CD4-positive, alpha-beta memory T cell (primary cell): ENCODE results near the gene OR6B1. TPM values are rescaled to one million over a fixed set of nuclear protein-coding genes. Genes with fewer than 3 reads are reported as not detected.

Source experiments
- CTCF ChIA-PET: fragments of 350-600 bp; sonication (Branson Sonifier 250); formaldehyde crosslinking; loops from one replicate; lab custom pipeline; 2021; ENCODE audit warnings: inconsistent platforms; ENCODE audit not compliant: partially characterized antibody; lab: Charles Lee
- POLR2A ChIA-PET: fragments of 350-600 bp; sonication (Branson Sonifier 250); formaldehyde crosslinking; loops from one replicate; lab custom pipeline; 2021; ENCODE audit not compliant: partially characterized antibody; lab: Charles Lee
- DNase-seq, 5 donors: peaks; one replicate each; pipeline versions ENCODE4 v3.0.0 to v3.0.0-alpha.2; 2020 to 2022; ENCODE audit warnings: mixed read lengths in 1 of 5
- H3K27ac ChIP-seq: one replicate; pipeline ENCODE4 v1.7.0; 2013; ENCODE audit warnings: low read depth, low read length
- H3K27me3 ChIP-seq: 2 replicates; pipeline ENCODE4 v1.7.0; 2013; ENCODE audit warnings: mild to moderate bottlenecking, low read length, moderate library complexity; ENCODE audit not compliant: insufficient read depth
- H3K36me3 ChIP-seq: 2 replicates; pipeline ENCODE4 v1.7.0; 2013; ENCODE audit warnings: mild to moderate bottlenecking, low read length, moderate library complexity; ENCODE audit not compliant: insufficient read depth
- H3K4me1 ChIP-seq: 2 replicates; pipeline ENCODE4 v1.7.0; 2013; ENCODE audit warnings: mild to moderate bottlenecking, low read length, moderate library complexity; ENCODE audit not compliant: insufficient read depth
- H3K4me3 ChIP-seq, 2 donors: one replicate each; pipeline ENCODE4 v1.7.0; 2013; ENCODE audit warnings: low read length in 2 of 2, mild to moderate bottlenecking in 1 of 2
- H3K9me3 ChIP-seq, 2 donors: one replicate each; pipeline ENCODE4 v1.7.0; 2013; ENCODE audit warnings: low read length in 2 of 2, control low read depth in 1 of 2; ENCODE audit not compliant: control insufficient read depth in 1 of 2
- H3K27ac Mint-ChIP-seq, 7 donors: one replicate each; pipeline ENCODE4 v1.8.0; 2020 to 2021; ENCODE audit warnings: mixed read lengths in 7 of 7, mild to moderate bottlenecking in 6 of 7, inconsistent platforms in 3 of 7, moderate library complexity in 3 of 7
- H3K27me3 Mint-ChIP-seq, 2 donors: one replicate each; pipeline ENCODE4 v1.8.0; 2020 to 2021; ENCODE audit warnings: mixed read lengths in 2 of 2
- H3K36me3 Mint-ChIP-seq, 2 donors: one replicate each; pipeline ENCODE4 v1.8.0; 2020 to 2021; ENCODE audit warnings: mixed read lengths in 2 of 2, inconsistent platforms in 1 of 2, mild to moderate bottlenecking in 1 of 2
- H3K4me1 Mint-ChIP-seq, 4 donors: one replicate each; pipeline ENCODE4 v1.8.0; 2020 to 2021; ENCODE audit warnings: mixed read lengths in 4 of 4, mild to moderate bottlenecking in 1 of 4
- H3K4me3 Mint-ChIP-seq, 8 donors: one replicate each; pipeline ENCODE4 v1.8.0; 2020 to 2021; ENCODE audit warnings: mixed read lengths in 8 of 8, mild to moderate bottlenecking in 7 of 8, moderate library complexity in 6 of 8, inconsistent platforms in 3 of 8
- H3K9me3 Mint-ChIP-seq, 8 donors: one replicate each; pipeline ENCODE4 v1.8.0; 2020 to 2021; ENCODE audit warnings: mixed read lengths in 8 of 8, mild to moderate bottlenecking in 5 of 8, inconsistent platforms in 3 of 8, moderate library complexity in 1 of 8
- intact Hi-C: fragments of 100-400 bp; cut with micrococcal nuclease; formaldehyde crosslinking; loops from one replicate; pipeline ENCODE4 v1.15.1; 2023
- polyA plus RNA-seq, 2 donors: library from polyadenylated mRNA; unstranded; fragments of 300-500 nt; fragmentation: Illumina TruSeq; gene quantifications; one replicate each; pipeline ENCODE4 v1.2.3, GENCODE V29; 2021
- total RNA-seq, 2 experiments: library from RNA; stranded (reverse); gene quantifications; one replicate each; pipeline ENCODE4 v1.2.3, GENCODE V29; 2021

The OR6B1 gene
- total RNA-seq (not detected), polyA plus RNA-seq (not detected)

GRCh38 chr7:144000020-144000419 is at the start of gene OR6B1:
OR6B1 (plus strand) TSS chr7:144000320; CDS start chr7:144003997, 3,677 bp downstream.
- no peak for DNase-seq
- H3K4me1 Mint-ChIP-seq, result peaks cover 0 to 2% (median 0%) of the 10 kb centered on the region in 4 donors
- H3K27ac Mint-ChIP-seq, result no peak within 1 kb of the TSS
- Histone ChIP-seq H3K27me3 (no peaks in the 10 kb centered on the region), H3K27ac (no peak within 1 kb of the TSS), H3K36me3 (no peaks in the 10 kb centered on the region), H3K4me3 (no peak within 1 kb of the TSS), H3K9me3 (no peaks in the 10 kb centered on the region), H3K4me1 (no peaks in the 10 kb centered on the region)
- H3K27me3 Mint-ChIP-seq, result peaks cover 5% of the 10 kb centered on the region in 2 donors
- CTCF ChIA-PET, result no interaction called here
- H3K36me3 Mint-ChIP-seq, result no peaks in the 10 kb centered on the region
- POLR2A ChIA-PET, result no interaction called here
- intact Hi-C loops, result loop anchor here (2.0 kb wide), 1 partner anchor 47 kb away; no protein-coding TSS in a partner anchor
- H3K4me3 Mint-ChIP-seq, result no peak within 1 kb of the TSS
- H3K9me3 Mint-ChIP-seq, result no peaks in the 10 kb centered on the region

GRCh38 chr7:143953421-143953820 is 46.7 kb upstream of the OR6B1 start:
- H3K4me3 Mint-ChIP-seq, result no peak overlapping the region
- H3K4me1 ChIP-seq, result no peaks in the 10 kb centered on the region
- H3K36me3 Mint-ChIP-seq, result no peaks in the 10 kb centered on the region
- ChIA-PET POLR2A (no interaction called here), CTCF (no interaction called here)
- peaks cover 18 to 28% of the 10 kb centered on the region in 2 donors for H3K27me3 Mint-ChIP-seq
- no peak overlapping the region for H3K4me3 ChIP-seq
- no peaks in the 10 kb centered on the region for H3K27me3 ChIP-seq
- H3K27ac Mint-ChIP-seq, result no peak overlapping the region
- H3K4me1 Mint-ChIP-seq, result no peaks in the 10 kb centered on the region
- no peak for DNase-seq
- no peaks in the 10 kb centered on the region for H3K9me3 ChIP-seq
- H3K36me3 ChIP-seq, result no peaks in the 10 kb centered on the region
- peaks cover 0 to 3% (median 0%) of the 10 kb centered on the region in 8 donors for H3K9me3 Mint-ChIP-seq
- intact Hi-C loops, result no loop called here
- no peak overlapping the region for H3K27ac ChIP-seq

- Mint-ChIP-seq H3K9me3 (peaks cover 0 to 3% (median 0%) of the 10 kb centered on the region in 8 donors), H3K4me1 (no peaks in the 10 kb centered on the region), H3K4me3 (no peak overlapping the region), H3K27me3 (peaks cover 18 to 22% of the 10 kb centered on the region in 2 donors), H3K36me3 (no peaks in the 10 kb centered on the region), H3K27ac (no peak overlapping the region)
- H3K4me1 ChIP-seq, result no peaks in the 10 kb centered on the region
- ChIA-PET CTCF (no interaction called here), POLR2A (no interaction called here)
- no peak overlapping the region for H3K27ac ChIP-seq
- intact Hi-C loops, result no loop called here
- no peaks in the 10 kb centered on the region for H3K27me3 ChIP-seq
- no peaks in the 10 kb centered on the region for H3K36me3 ChIP-seq
- DNase-seq, result no peak
- H3K4me3 ChIP-seq, result no peak overlapping the region
- no peaks in the 10 kb centered on the region for H3K9me3 ChIP-seq
Observed at GRCh38 chr7:143954135-143954534, 46.0 kb upstream of the OR6B1 start.

GRCh38 chr7:143954544-143954943 is 45.6 kb upstream of the OR6B1 start, which contains the start of gene OR2F1:
OR2F1 (plus strand) TSS chr7:143954844; CDS start chr7:143959971, 5,127 bp downstream.
- peaks cover 16 to 19% of the 10 kb centered on the region in 2 donors for H3K27me3 Mint-ChIP-seq
- no peaks in the 10 kb centered on the region for H3K4me1 Mint-ChIP-seq

GRCh38 chr7:143958781-143959180 is 41.3 kb upstream of the OR6B1 start:
- Histone ChIP-seq H3K36me3 (no peaks in the 10 kb centered on the region), H3K9me3 (no peaks in the 10 kb centered on the region), H3K27me3 (no peaks in the 10 kb centered on the region), H3K27ac (no peak overlapping the region), H3K4me3 (no peak overlapping the region), H3K4me1 (no peaks in the 10 kb centered on the region)
- intact Hi-C loops, result no loop called here
- CTCF ChIA-PET, result no interaction called here
- POLR2A ChIA-PET, result no interaction called here
- Mint-ChIP-seq H3K9me3 (no peaks in the 10 kb centered on the region), H3K27me3 (peaks cover 8 to 10% of the 10 kb centered on the region in 2 donors), H3K36me3 (no peaks in the 10 kb centered on the region), H3K4me3 (no peak overlapping the region), H3K27ac (no peak overlapping the region), H3K4me1 (no peaks in the 10 kb centered on the region)
- DNase-seq, result no peak

More at GRCh38 chr7:143954544-143954943, 45.6 kb upstream of the OR6B1 start, which contains the start of gene OR2F1:
- H3K36me3 Mint-ChIP-seq, result no peaks in the 10 kb centered on the region
- intact Hi-C loops, result no loop called here
- Histone ChIP-seq H3K9me3 (no peaks in the 10 kb centered on the region), H3K4me3 (no peak within 1 kb of the TSS), H3K4me1 (no peaks in the 10 kb centered on the region), H3K27ac (no peak within 1 kb of the TSS), H3K36me3 (no peaks in the 10 kb centered on the region), H3K27me3 (no peaks in the 10 kb centered on the region)
- no peak within 1 kb of the TSS for H3K27ac Mint-ChIP-seq
- DNase-seq, result no peak
- H3K4me3 Mint-ChIP-seq, result no peak within 1 kb of the TSS
- H3K9me3 Mint-ChIP-seq, result peaks cover 0 to 3% (median 0%) of the 10 kb centered on the region in 8 donors
- ChIA-PET POLR2A (no interaction called here), CTCF (no interaction called here)

- DNase-seq, result no peak
- no peaks in the 10 kb centered on the region for H3K4me1 Mint-ChIP-seq
- intact Hi-C loops, result no loop called here
- no peaks in the 10 kb centered on the region for H3K36me3 Mint-ChIP-seq
- H3K27ac Mint-ChIP-seq, result no peak overlapping the region
- Histone ChIP-seq H3K27me3 (no peaks in the 10 kb centered on the region), H3K36me3 (no peaks in the 10 kb centered on the region), H3K27ac (no peak overlapping the region), H3K4me1 (no peaks in the 10 kb centered on the region), H3K9me3 (no peaks in the 10 kb centered on the region), H3K4me3 (no peak overlapping the region)
- no peak overlapping the region for H3K4me3 Mint-ChIP-seq
- CTCF ChIA-PET, result no interaction called here
- H3K27me3 Mint-ChIP-seq, result peaks cover 10 to 11% of the 10 kb centered on the region in 2 donors
- POLR2A ChIA-PET, result no interaction called here
- H3K9me3 Mint-ChIP-seq, result no peaks in the 10 kb centered on the region
Observed at GRCh38 chr7:143960813-143961610, 39.1 kb upstream of the OR6B1 start.

- peaks cover 4 to 12% of the 10 kb centered on the region in 2 donors for H3K27me3 Mint-ChIP-seq
- H3K36me3 Mint-ChIP-seq, result no peaks in the 10 kb centered on the region
- Histone ChIP-seq H3K4me3 (no peak overlapping the region), H3K36me3 (no peaks in the 10 kb centered on the region), H3K27me3 (no peaks in the 10 kb centered on the region), H3K27ac (no peak overlapping the region), H3K9me3 (no peaks in the 10 kb centered on the region), H3K4me1 (no peaks in the 10 kb centered on the region)
- CTCF ChIA-PET, result no interaction called here
- no peaks in the 10 kb centered on the region for H3K4me1 Mint-ChIP-seq
- POLR2A ChIA-PET, result no interaction called here
- no peak overlapping the region for H3K4me3 Mint-ChIP-seq
- DNase-seq, result no peak
- intact Hi-C loops, result no loop called here
- no peak overlapping the region for H3K27ac Mint-ChIP-seq
- peaks cover 0 to 2% (median 0%) of the 10 kb centered on the region in 8 donors for H3K9me3 Mint-ChIP-seq
Observed at GRCh38 chr7:143965280-143965679, 34.8 kb upstream of the OR6B1 start.
